HG03108 (cell line): Measurements from ENCODE around the gene SLC26A8.
"Not testable (repeated sequence)": the region's sequence is repeated elsewhere in the genome, so short reads cannot be mapped to it uniquely, and the experiment has no call there.

ENCODE experiments used
- ATAC-seq: cut with Tn5 transposase; IDR thresholded peaks from one replicate; pipeline ENCODE4 v1.9.1; 2021; ENCODE audit warnings: moderate library complexity; ENCODE audit not compliant: unreplicated experiment

Gene SLC26A8

GRCh38 chr6:35955071-35955470, 69.4 kb downstream of the SLC26A8 start:
- ATAC-seq, result no peak

GRCh38 chr6:35954333-35954732, 70.1 kb downstream of the SLC26A8 start:
- ATAC-seq, result no peak

DNA sequence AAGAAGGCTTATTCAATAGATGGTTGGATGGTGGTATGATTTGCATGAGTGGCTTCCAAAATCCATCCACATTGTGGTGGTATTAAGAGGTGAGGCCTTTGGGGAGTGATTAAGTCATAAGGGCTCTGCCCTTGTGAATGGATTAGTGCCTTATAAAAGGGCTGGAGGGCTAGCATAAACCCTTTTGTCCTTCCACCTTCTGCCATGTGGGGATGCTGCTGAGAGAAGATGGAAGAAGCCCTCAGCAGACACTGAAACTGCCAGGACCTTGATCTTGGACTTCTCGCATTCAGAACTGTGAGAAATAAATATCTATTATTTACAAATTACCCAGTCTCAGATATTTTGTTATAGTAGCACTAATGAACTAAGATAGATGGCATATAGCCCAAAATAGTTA, 75.7 kb downstream of the SLC26A8 start:
- ATAC-seq, result no peak

GRCh38 chr6:35945650-35946025, 78.8 kb downstream of the SLC26A8 start:
- no peak for ATAC-seq

DNA sequence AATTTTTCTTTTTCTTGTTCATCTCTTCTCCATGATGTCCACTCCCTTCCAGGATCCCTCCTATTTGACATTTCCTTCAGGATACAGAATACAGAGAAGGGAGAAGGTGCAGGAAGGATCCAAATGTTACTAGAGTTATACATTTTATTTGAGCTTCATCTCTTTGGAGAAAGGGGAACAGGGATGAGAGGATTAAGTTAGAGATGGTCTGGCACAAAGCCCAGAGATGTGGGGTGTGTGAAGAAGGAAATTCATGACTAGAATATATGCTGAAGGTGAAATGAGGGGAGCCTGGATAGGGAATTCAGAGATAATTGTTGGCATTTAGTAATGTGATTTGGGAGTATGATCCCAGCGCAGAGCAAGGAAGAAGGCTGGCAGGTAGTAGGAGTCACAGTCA, 81.1 kb downstream of the SLC26A8 start:
- no peak for ATAC-seq

DNA sequence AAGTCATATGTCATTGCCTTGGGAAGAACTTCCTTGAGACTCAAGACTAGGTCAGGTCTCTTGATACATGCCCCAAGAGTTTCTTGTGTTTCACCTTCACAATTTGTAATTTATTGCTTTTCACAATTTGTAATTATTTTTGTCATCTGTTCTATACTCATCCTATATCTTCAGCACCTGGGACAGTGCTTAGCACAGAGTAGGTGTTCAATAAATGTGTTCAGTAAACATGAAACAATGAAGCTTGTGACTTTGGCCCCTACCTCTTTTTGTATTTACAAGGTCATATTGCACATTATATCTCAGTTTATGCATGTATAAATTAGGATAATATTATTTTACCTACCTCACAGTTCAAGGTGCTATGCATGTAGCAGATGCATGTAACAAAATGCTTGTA, 82.1 kb downstream of the SLC26A8 start:
- no peak for ATAC-seq

- not testable (repeated sequence) for ATAC-seq
Measured at GRCh38 chr6:35941170-35941569, 83.3 kb downstream of the SLC26A8 start.

DNA sequence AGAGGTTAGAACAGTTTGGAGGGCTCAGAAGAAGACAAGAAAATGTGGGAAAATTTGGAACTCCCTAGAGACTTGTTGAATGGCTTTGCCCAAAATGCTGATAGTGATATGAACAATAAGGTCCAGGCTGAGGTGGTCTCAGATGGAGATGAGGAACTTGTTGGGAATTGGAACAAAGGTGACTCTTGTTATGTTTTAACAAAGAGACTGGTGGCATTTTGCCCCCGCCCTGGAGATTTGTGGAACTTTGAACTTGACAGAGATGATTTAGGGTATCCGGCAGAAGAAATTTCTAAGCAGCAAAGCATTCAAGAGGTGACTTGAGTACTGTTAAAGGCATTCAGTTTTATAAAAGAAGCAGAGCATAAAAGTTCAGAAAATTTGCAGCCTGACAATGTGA, 84.4 kb downstream of the SLC26A8 start:
- ATAC-seq, result not testable (repeated sequence)

GRCh38 chr6:35939259-35939658, 85.2 kb downstream of the SLC26A8 start:
- not testable (repeated sequence) for ATAC-seq

GRCh38 chr6:35936681-35937359, 87.6 kb downstream of the SLC26A8 start:
- no peak for ATAC-seq

DNA sequence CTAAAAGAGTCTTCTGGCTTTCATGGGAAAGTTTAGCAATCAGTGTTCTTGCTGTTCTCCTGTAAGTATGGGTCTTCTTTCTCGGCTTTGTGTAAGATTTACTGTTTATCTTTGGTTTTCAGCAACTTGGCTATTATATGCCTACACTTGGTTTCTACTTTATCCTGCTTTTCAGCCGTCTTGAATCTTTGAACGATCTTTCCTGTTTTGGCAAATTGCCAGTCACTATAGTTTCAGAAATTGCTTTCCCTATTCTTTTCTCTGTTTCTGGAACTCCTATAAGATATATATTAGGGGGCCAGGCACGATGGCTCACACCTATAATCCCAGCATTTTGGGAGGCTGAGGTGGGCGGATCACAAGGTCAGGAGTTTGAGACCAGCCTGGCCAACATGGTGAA, 89.0 kb downstream of the SLC26A8 start:
- ATAC-seq, result no peak

DNA sequence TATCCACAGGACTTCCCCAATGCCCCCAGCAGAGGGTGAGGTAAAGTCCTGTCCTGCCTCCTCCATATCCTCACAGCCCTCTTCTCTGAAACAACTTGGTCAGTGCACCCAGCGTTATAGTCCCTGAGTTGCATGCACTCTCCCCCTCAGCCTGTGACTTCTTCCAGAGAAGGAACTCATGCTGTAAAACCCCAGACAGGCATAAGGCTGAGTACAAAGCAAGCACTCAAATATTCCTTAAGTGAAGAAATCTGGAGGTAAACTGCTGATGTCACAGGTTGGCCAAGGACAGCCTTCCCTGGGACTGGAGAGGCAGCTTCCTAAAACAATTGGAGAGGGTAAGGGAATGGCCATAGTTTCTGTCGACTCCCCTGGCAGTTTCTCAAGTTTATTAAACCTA, 90.6 kb downstream of the SLC26A8 start:
- ATAC-seq, result no peak

DNA sequence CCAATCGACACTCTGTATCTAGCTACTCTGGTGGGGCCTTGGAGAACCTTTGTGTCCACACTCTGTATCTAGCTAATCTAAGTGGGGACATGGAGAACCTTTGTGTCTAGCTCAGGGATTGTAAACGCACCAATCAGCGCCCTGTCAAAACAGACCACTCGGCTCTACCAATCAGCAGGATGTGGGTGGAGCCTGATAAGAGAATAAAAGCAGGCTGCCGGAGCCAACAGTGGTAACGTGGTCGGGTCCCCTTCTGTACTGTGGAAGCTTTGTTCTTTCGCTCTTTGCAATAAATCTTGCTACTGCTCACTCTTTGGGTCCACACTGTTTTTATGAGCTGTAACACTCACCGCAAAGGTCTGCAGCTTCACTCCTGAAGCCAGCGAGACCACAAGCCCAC, 92.6 kb downstream of the SLC26A8 start:
- not testable (repeated sequence) for ATAC-seq

GRCh38 chr6:35931120-35931561, 93.3 kb downstream of the SLC26A8 start:
- ATAC-seq, result no peak

- ATAC-seq, result no peak
Measured at GRCh38 chr6:35929601-35930000, 94.8 kb downstream of the SLC26A8 start.

GRCh38 chr6:35926509-35927215, 97.8 kb downstream of the SLC26A8 start:
- no peak for ATAC-seq

GRCh38 chr6:35925961-35926360, 98.5 kb downstream of the SLC26A8 start:
- ATAC-seq, result no peak

DNA sequence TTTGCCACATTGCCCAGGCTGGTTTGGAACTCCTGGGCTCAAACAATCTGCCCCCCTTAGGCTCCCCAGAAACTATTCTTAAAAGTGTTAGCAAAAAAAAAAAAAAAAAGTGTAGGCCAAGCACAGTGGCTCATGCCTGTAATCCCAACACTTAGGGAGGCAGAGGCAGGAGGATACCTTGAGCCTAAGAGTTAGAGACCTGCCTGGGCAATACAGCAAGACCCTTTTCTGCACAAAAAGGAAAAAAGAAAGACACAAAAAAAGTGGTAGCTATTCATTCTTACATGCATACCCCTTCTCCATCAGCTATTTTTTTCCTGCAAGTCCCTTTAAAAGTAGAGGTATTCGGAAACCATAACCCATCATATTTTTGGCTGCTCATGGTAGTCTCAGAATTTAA, 100.3 kb downstream of the SLC26A8 start:
- ATAC-seq, result no peak

DNA sequence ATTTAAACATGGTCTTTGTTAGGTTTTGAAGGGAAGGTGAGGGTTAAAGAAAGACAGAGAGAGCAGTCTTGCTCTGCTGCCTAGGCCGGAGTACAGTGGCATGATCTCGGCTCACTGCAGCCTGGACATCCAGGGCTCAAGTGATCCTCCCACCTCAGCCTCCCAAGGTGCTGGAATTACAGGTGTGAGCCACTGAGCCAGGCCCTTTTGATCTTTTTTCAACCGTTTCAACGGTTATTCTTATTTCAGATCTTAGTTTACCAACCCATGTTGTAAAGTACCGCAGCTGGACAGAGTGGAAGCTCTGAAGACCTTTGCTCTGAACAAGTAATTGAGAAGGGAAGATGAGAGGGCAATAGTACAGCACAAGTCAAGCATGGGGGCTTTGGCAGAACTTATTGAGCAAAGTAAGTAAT, 102.3 kb downstream of the SLC26A8 start:
- ATAC-seq, result no peak

DNA sequence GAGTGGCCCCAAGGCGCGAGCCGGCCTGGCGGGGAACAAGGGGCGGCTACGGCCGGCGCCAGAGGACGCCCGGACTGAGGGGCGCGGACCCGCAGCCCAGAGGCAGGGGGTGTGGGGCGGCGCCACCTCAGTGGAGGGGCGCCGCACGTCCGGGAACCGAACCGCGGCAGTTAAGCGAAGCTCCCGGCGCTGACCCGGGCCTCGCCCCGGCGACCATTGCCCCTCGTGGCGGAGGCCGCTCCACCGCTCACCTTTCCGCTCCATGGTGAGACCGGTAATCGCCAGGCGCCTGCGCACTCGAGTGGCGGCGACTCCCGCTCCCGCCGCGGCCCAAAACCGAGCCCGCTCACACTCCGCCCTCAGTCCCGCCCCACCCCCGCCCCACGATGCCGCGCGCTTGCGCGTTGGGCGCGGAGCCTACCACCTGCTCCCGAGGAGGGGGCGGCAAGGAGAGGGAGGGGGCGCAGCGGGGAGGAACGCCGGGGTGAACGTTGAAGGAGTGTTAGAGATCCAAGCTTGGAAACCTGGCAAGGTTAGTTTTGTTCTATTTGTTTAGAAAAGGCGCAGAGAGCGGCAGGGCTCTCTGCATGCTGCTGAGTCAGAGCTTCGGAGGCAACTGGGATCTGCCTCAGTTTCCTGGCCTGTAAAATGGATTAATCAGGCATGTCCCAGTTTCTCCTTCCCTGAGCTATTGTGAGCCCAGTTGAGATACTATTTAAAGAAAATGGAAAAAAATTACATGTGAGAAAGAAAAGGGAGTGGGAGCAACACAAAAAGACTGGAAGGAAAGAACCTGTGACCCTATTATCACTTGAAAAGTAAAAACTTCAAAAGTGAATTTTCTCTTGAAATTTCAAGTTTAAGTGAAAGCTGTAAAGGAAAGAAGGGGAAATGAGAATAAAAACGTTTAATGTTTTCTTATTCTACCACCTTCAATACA, 103.4 kb downstream of the SLC26A8 start, which contains the start of gene SRPK1:
SRPK1 (minus strand) TSS at position 306 of the 940 bp plus-strand sequence; CDS start at position 264, 42 bp downstream.
- ATAC-seq, result peak; percentile 77
